Endothelial cell of umbilical vein (primary cell): ENCODE measurements around the gene SLC25A21. TPM values are rescaled to one million over a fixed set of nuclear protein-coding genes. Genes with fewer than 3 reads are reported as not detected.

ENCODE experiments used
- BruUV-seq: library from RNA; stranded (reverse); fragments of 400-500 nt; replicated peaks from 2 replicates; lab custom pipeline; 2021; lab: Mats Ljungman, UMichigan
- CTCF ChIA-PET: fragments of 300-600, 350-600 bp; sonication (Branson Sonifier 250); formaldehyde crosslinking; loops from one replicate; lab custom pipeline; 2021; ENCODE audit warnings: antibody characterized with exemption, inconsistent platforms; lab: Charles Lee
- POLR2A ChIA-PET: fragments of 300-600, 350-600 bp; sonication (Branson Sonifier 250); formaldehyde crosslinking; loops from one replicate; lab custom pipeline; 2021; ENCODE audit warnings: antibody characterized with exemption, inconsistent platforms; lab: Charles Lee
- DNase-seq: peaks from one replicate; pipeline ENCODE4 v3.0.0-alpha.2; 2011; ENCODE audit warnings: low read depth, low spot score
- FAIRE-seq: peaks from 2 replicates; lab custom pipeline; 2011; peaks lifted over from hg19 to GRCh38; lab: Jason Lieb, UNC
- H2AFZ ChIP-seq: 2 replicates; pipeline ENCODE4 v1.6.0; 2012; ENCODE audit warnings: low read depth, low read length, control low read depth, inconsistent platforms
- H3K27ac ChIP-seq: 2 replicates; pipeline ENCODE4 v1.5.1; 2011; ENCODE audit warnings: low read depth, mild to moderate bottlenecking, control low read depth, low read length, moderate library complexity; ENCODE audit not compliant: insufficient read depth
- H3K27me3 ChIP-seq, 2 experiments: 2 replicates each; pipeline versions ENCODE4 v1.6.0 to v1.6.1; 2011; ENCODE audit warnings: low read length in 2 of 2, mixed read lengths in 1 of 2; ENCODE audit not compliant: control insufficient read depth in 2 of 2, insufficient read depth in 2 of 2
- H3K36me3 ChIP-seq, 2 experiments: 2 replicates in 1 of 2; 3 replicates in 1 of 2; pipeline ENCODE4 v1.5.1; 2011; ENCODE audit warnings: low read length in 2 of 2, mild to moderate bottlenecking in 1 of 2, moderate library complexity in 1 of 2; ENCODE audit not compliant: control insufficient read depth in 2 of 2, insufficient read depth in 2 of 2; ENCODE audit errors: extremely low read depth in 1 of 2
- H3K4me1 ChIP-seq: 3 replicates; pipeline ENCODE4 v1.5.1; 2011; ENCODE audit warnings: mild to moderate bottlenecking, low read length; ENCODE audit not compliant: control insufficient read depth, insufficient read depth; ENCODE audit errors: extremely low read depth
- H3K4me2 ChIP-seq: 2 replicates; pipeline ENCODE4 v1.6.1; 2011; ENCODE audit warnings: low read length, control low read depth, mixed read lengths; ENCODE audit not compliant: insufficient read depth
- H3K4me3 ChIP-seq, 3 experiments: fragments of 200-600 bp in 1 of 3; sonication (generic), shearing (Covaris generic) in 1 of 3; replicated peaks in 1 of 3; 2 replicates each; pipeline ENCODE4 v1.5.1; 2011 to 2016; ENCODE audit warnings: control low read depth in 3 of 3, low read length in 3 of 3, mild to moderate bottlenecking in 2 of 3, inconsistent platforms in 1 of 3, low read depth in 1 of 3, moderate library complexity in 1 of 3; ENCODE audit not compliant: insufficient read depth in 1 of 3
- H3K79me2 ChIP-seq: 2 replicates; pipeline ENCODE4 v1.6.0; 2012; ENCODE audit warnings: low read length, inconsistent platforms; ENCODE audit not compliant: control insufficient read depth, insufficient read depth
- H3K9ac ChIP-seq: replicated peaks from 2 replicates; pipeline ENCODE3; 2011; ENCODE audit warnings: low read length, control low read depth; ENCODE audit not compliant: insufficient read depth; ENCODE audit errors: extremely low read depth
- H3K9me1 ChIP-seq: replicated peaks from 3 replicates; pipeline ENCODE4 v1.6.0; 2011; ENCODE audit warnings: mild to moderate bottlenecking, low read length; ENCODE audit not compliant: control insufficient read depth, insufficient read depth; ENCODE audit errors: extremely low read depth
- H3K9me3 ChIP-seq: replicated peaks from 2 replicates; pipeline ENCODE4 v1.5.1; 2012; ENCODE audit warnings: low read length, inconsistent platforms; ENCODE audit not compliant: control insufficient read depth, insufficient read depth
- H4K20me1 ChIP-seq: replicated peaks from 2 replicates; pipeline ENCODE3; 2011; ENCODE audit warnings: mild to moderate bottlenecking, low read length; ENCODE audit not compliant: control insufficient read depth, insufficient read depth; ENCODE audit errors: extremely low read depth
- FOS ChIP-seq: IDR thresholded peaks from 2 replicates; pipeline ENCODE4 v1.6.1; 2011; ENCODE audit warnings: mild to moderate bottlenecking, low read length, moderate library complexity, borderline replicate concordance; ENCODE audit not compliant: insufficient read depth
- GATA2 ChIP-seq: IDR thresholded peaks from 2 replicates; pipeline ENCODE4 v1.7.0; 2011; ENCODE audit warnings: low read depth, mild to moderate bottlenecking, moderate library complexity, mixed read lengths, low read length; ENCODE audit not compliant: insufficient read length, insufficient read depth
- JUN ChIP-seq: IDR thresholded peaks from 2 replicates; pipeline ENCODE4 v1.6.1; 2011; ENCODE audit warnings: borderline replicate concordance, low read depth; ENCODE audit not compliant: insufficient read length, insufficient read depth
- MYC ChIP-seq: IDR thresholded peaks from one replicate; pipeline ENCODE4 v1.6.1; 2011; ENCODE audit warnings: mild to moderate bottlenecking, low read depth, low read length
- POLR2A ChIP-seq: IDR thresholded peaks from 2 replicates; pipeline ENCODE4 v1.6.1; 2012; ENCODE audit warnings: low read depth, mild to moderate bottlenecking, control low read depth, low read length
- POLR2AphosphoS5 ChIP-seq: IDR thresholded peaks from 2 replicates; pipeline ENCODE4 v1.6.1; 2012; ENCODE audit warnings: low read depth, mild to moderate bottlenecking, control low read depth, low read length, moderate library complexity; ENCODE audit not compliant: insufficient read depth
- dilution Hi-C: fragments of 300-500 bp; cut with MboI; formaldehyde crosslinking; loops from one replicate; pipeline ENCODE4 v1.15.0; 2019; ENCODE audit warnings: low sequenced_read_pairs; ENCODE audit not compliant: extremely low pct_ligation_motif_present
- intact Hi-C: fragments of 100-400 bp; cut with micrococcal nuclease; formaldehyde crosslinking; loops from one replicate; pipeline ENCODE4 v1.10.0; 2022
- polyA plus RNA-seq, 4 experiments: library from polyadenylated mRNA; depleted of rRNA in 3 of 4; stranded (reverse) in 3 of 4; unstranded in 1 of 4; fragments of >200 nt; gene quantifications; 2 replicates each; pipeline versions ENCODE4 v1.2.1 to v1.2.3, GENCODE V29; 2011 to 2012; ENCODE audit warnings: missing spikeins in 1 of 4
- total RNA-seq: library from RNA; stranded (reverse); gene quantifications from 2 replicates; pipeline ENCODE4 v1.2.3, GENCODE V29; 2021
- TF ChIP-seq, protein P1 (sequence below): IDR thresholded peaks from 2 replicates; pipeline ENCODE4 v1.6.1; 2011; ENCODE audit not compliant: insufficient read depth, insufficient read length
- TF ChIP-seq, protein P2 (sequence below), 2 donors: IDR thresholded peaks; 1 replicate in 1 of 2; 2 replicates in 1 of 2; pipeline ENCODE4 v1.5.1; 2011; ENCODE audit warnings: low read length in 2 of 2, mild to moderate bottlenecking in 2 of 2, moderate library complexity in 2 of 2, control low read depth in 1 of 2, inconsistent platforms in 1 of 2, low read depth in 1 of 2; ENCODE audit not compliant: insufficient read depth in 1 of 2; ENCODE audit errors: extremely low read depth in 1 of 2

SLC25A21 gene
- total and polyA plus RNA-seq, 2 donors (not counting 3 experiments of a cell fraction or from before 2014, with no cell fraction given) = 0.98 to 1.4 TPM

DNA sequence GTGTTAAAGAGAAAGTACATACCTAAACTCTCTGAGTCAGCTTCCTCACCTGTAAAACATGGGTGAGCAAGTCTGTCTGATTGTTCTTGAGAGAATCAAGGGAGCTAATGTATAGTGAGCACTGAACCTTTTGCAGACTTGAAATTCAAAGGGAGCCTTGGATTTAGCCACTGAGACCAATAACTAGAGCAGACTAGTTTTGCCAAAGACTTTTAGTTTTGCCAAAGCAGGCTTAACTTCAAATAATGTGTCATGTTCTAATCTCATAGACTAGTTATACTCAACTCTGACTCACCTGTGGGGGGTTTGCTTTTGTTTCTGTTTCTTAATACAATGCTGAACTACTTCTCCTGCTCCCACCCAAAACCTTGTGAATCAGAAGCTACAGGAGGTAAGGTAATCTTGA, 123.7 kb downstream of the SLC25A21 start:
- intact Hi-C loops = loop anchor here (2.0 to 5.0 kb wide), 3 partner anchors 68 to 386 kb away; partner anchors contain the start of genes MIPOL1 and PAX9
- Histone ChIP-seq H2AFZ (peak overlapping the region; percentile 72), H4K20me1 (no peaks in the 10 kb centered on the region), H3K9me3 (no peaks in the 10 kb centered on the region), H3K9ac (no peak overlapping the region), H3K4me1 (peaks cover 39% of the 10 kb centered on the region), H3K9me1 (no peaks in the 10 kb centered on the region), H3K36me3 (no peaks in the 10 kb centered on the region), H3K27ac (no peak overlapping the region), H3K4me3 (no peak overlapping the region), H3K4me2 (peak overlapping the region; percentile 83), H3K79me2 (no peaks in the 10 kb centered on the region), H3K27me3 (no peaks in the 10 kb centered on the region)
- dilution Hi-C loops = no loop called here
- ChIA-PET CTCF (interaction anchor here (1.0 to 1.9 kb wide), 4 partner anchors 8 to 106 kb away, joined by 3 to 6 read pairs (median 4); no protein-coding TSS in a partner anchor), POLR2A (no interaction called here)
- no TSS peak for BruUV-seq
- no peak for TF ChIP-seq POLR2AphosphoS5
- no peak for TF ChIP-seq POLR2A
- peak; percentile 39 for TF ChIP-seq FOS
- no peak for TF ChIP-seq MYC
- no peak for TF ChIP-seq JUN
- TF ChIP-seq, protein P1, sequence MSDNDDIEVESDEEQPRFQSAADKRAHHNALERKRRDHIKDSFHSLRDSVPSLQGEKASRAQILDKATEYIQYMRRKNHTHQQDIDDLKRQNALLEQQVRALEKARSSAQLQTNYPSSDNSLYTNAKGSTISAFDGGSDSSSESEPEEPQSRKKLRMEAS = no peak
- TF ChIP-seq, protein P2, sequence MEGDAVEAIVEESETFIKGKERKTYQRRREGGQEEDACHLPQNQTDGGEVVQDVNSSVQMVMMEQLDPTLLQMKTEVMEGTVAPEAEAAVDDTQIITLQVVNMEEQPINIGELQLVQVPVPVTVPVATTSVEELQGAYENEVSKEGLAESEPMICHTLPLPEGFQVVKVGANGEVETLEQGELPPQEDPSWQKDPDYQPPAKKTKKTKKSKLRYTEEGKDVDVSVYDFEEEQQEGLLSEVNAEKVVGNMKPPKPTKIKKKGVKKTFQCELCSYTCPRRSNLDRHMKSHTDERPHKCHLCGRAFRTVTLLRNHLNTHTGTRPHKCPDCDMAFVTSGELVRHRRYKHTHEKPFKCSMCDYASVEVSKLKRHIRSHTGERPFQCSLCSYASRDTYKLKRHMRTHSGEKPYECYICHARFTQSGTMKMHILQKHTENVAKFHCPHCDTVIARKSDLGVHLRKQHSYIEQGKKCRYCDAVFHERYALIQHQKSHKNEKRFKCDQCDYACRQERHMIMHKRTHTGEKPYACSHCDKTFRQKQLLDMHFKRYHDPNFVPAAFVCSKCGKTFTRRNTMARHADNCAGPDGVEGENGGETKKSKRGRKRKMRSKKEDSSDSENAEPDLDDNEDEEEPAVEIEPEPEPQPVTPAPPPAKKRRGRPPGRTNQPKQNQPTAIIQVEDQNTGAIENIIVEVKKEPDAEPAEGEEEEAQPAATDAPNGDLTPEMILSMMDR (IDR thresholded peaks at IDR 0.05; ENCODE audit: extremely low read depth in 1 of 2, insufficient read depth in 1 of 2, low read depth in 1 of 2, low read length in 2 of 2) = no peak
- TF ChIP-seq GATA2 = no peak
- DNase-seq = peak; percentile 33
- no peak for FAIRE-seq
